ENCODE results near the gene POR.
"Not testable (repeated sequence)": the region's sequence is repeated elsewhere in the genome, so short reads cannot be mapped to it uniquely, and the experiment has no call there.

Gene POR

GRCh38 chr7:75887669-75888369 is 27.1 kb upstream of the POR start:
- DNase-seq (ENCODE audit: extremely low spot score) = no peak
- TF ChIP-seq CTBP1 (IDR thresholded peaks at IDR 0.05; ENCODE audit: borderline replicate concordance) = no peak
- no peak for TF ChIP-seq L3MBTL2 (conservative IDR thresholded peaks at IDR 0.05)
- no peak for TF ChIP-seq ZNF384 (IDR thresholded peaks at IDR 0.05)
- no peak for TF ChIP-seq LEF1 (IDR thresholded peaks at IDR 0.05; ENCODE audit: borderline replicate concordance)
- TF ChIP-seq SP1 (IDR thresholded peaks at IDR 0.05) = no peak
- no peak for TF ChIP-seq PKNOX1 (IDR thresholded peaks at IDR 0.05)
- no peak for TF ChIP-seq TARDBP (IDR thresholded peaks at IDR 0.05)
- TF ChIP-seq ARNT (IDR thresholded peaks at IDR 0.05) = no peak
- CTCF ChIA-PET = no interaction called here
- POLR2A ChIA-PET = no interaction called here

GRCh38 chr7:75888464-75889222 is 26.3 kb upstream of the POR start:
- ChIA-PET CTCF (no interaction called here), POLR2A (no interaction called here)
- no peak for TF ChIP-seq ARNT (IDR thresholded peaks at IDR 0.05)
- no peak for TF ChIP-seq NFRKB (IDR thresholded peaks at IDR 0.05)
- no peak for TF ChIP-seq BHLHE40 (IDR thresholded peaks at IDR 0.05; ENCODE audit: borderline replicate concordance)
- no peak for TF ChIP-seq ELF4 (IDR thresholded peaks at IDR 0.05)
- TF ChIP-seq ZNF384 (IDR thresholded peaks at IDR 0.05) = no peak
- TF ChIP-seq SUZ12 (IDR thresholded peaks at IDR 0.05) = no peak
- no peak for TF ChIP-seq FOXA1 (IDR thresholded peaks at IDR 0.05)
- no peak for TF ChIP-seq L3MBTL2 (conservative IDR thresholded peaks at IDR 0.05)
- no peak for TF ChIP-seq LEF1 (IDR thresholded peaks at IDR 0.05; ENCODE audit: borderline replicate concordance)
- TF ChIP-seq FOXK2 (IDR thresholded peaks at IDR 0.05) = no peak
- TF ChIP-seq TARDBP (IDR thresholded peaks at IDR 0.05) = no peak
- no peak for TF ChIP-seq FOXM1 (IDR thresholded peaks at IDR 0.05; ENCODE audit: borderline replicate concordance)
- no peak for TF ChIP-seq CTBP1 (IDR thresholded peaks at IDR 0.05; ENCODE audit: borderline replicate concordance)
- TF ChIP-seq HDGF (IDR thresholded peaks at IDR 0.05; ENCODE audit: borderline replicate concordance) = no peak
- DNase-seq (ENCODE audit: extremely low spot score) = no peak

GRCh38 chr7:75889223-75889825 is 25.6 kb upstream of the POR start:
- DNase-seq (ENCODE audit: extremely low spot score) = no peak
- CTCF ChIA-PET = no interaction called here
- POLR2A ChIA-PET = no interaction called here
- TF ChIP-seq FOXK2 (IDR thresholded peaks at IDR 0.05) (no peak), SUZ12 (IDR thresholded peaks at IDR 0.05) (no peak), FOXA1 (IDR thresholded peaks at IDR 0.05) (no peak), CTBP1 (IDR thresholded peaks at IDR 0.05; ENCODE audit: borderline replicate concordance) (no peak), HDGF (IDR thresholded peaks at IDR 0.05; ENCODE audit: borderline replicate concordance) (no peak)

GRCh38 chr7:75889826-75890225 is 25.1 kb upstream of the POR start:
- ChIA-PET POLR2A (no interaction called here), CTCF (no interaction called here)
- no peak for DNase-seq (ENCODE audit: extremely low spot score)

GRCh38 chr7:75891237-75891636 is 23.7 kb upstream of the POR start:
- DNase-seq (ENCODE audit: extremely low spot score); POLR2A ChIA-PET; CTCF ChIA-PET: not testable (repeated sequence)

More at GRCh38 chr7:75889826-75890225, 25.1 kb upstream of the POR start:
- TF ChIP-seq HDGF (IDR thresholded peaks at IDR 0.05; ENCODE audit: borderline replicate concordance) (no peak), NFRKB (IDR thresholded peaks at IDR 0.05) (no peak), LEF1 (IDR thresholded peaks at IDR 0.05; ENCODE audit: borderline replicate concordance) (no peak), PKNOX1 (IDR thresholded peaks at IDR 0.05) (no peak), CTBP1 (IDR thresholded peaks at IDR 0.05; ENCODE audit: borderline replicate concordance) (no peak), FOXK2 (IDR thresholded peaks at IDR 0.05) (no peak), FOXM1 (IDR thresholded peaks at IDR 0.05; ENCODE audit: borderline replicate concordance) (no peak), TARDBP (IDR thresholded peaks at IDR 0.05) (no peak), L3MBTL2 (conservative IDR thresholded peaks at IDR 0.05) (no peak), FOXA1 (IDR thresholded peaks at IDR 0.05) (no peak), ARNT (IDR thresholded peaks at IDR 0.05) (no peak), ZNF384 (IDR thresholded peaks at IDR 0.05) (no peak), SUZ12 (IDR thresholded peaks at IDR 0.05) (no peak)

- ChIA-PET CTCF (no interaction called here), POLR2A (no interaction called here)
- TF ChIP-seq SP1 (IDR thresholded peaks at IDR 0.05) (no peak), HDGF (IDR thresholded peaks at IDR 0.05; ENCODE audit: borderline replicate concordance) (no peak), NFRKB (IDR thresholded peaks at IDR 0.05) (no peak)
- DNase-seq (ENCODE audit: extremely low spot score) = no peak
These were observed 23.0 kb upstream of the POR start for GRCh38 chr7:75891815-75892411.
